Hematopoietic multipotent progenitor cell (in vitro differentiated cells): ENCODE measurements around the gene MMRN2. TPM values are rescaled to one million over a fixed set of nuclear protein-coding genes. Genes with fewer than 3 reads are reported as not detected.
A peak's percentile ranks its signal among the peaks of the same experiment; 100 is the strongest.

Experiments
- DNase-seq, 3 donors: peaks; one replicate each; pipeline ENCODE4 v3.0.0-alpha.2; 2011 to 2015; ENCODE audit warnings: low read depth in 2 of 3, low spot score in 2 of 3
- total RNA-seq: library from RNA; depleted of rRNA; stranded (reverse); fragments of >200 nt; gene quantifications from one replicate; pipeline ENCODE4 v1.2.3, GENCODE V29; 2012

Gene MMRN2
- total RNA-seq, 1 donor, result 0.27 TPM

- no peak for DNase-seq
These were observed 13.0 kb upstream of the MMRN2 start for GRCh38 chr10:86970162-86970981.

- no peak for DNase-seq
These were observed 12.1 kb upstream of the MMRN2 start for GRCh38 chr10:86969421-86970041.

- DNase-seq, result no peak
These were observed 11.6 kb upstream of the MMRN2 start for GRCh38 chr10:86968994-86969355.

- DNase-seq, result no peak
These were observed 11.0 kb upstream of the MMRN2 start, which contains the start of gene ADIRF for GRCh38 chr10:86968271-86968993. TSS of gene ADIRF (plus strand) at chr10:86968482. CDS start at chr10:86968545, 63 bp downstream.

- DNase-seq, result no peak
These were observed 10.1 kb upstream of the MMRN2 start for GRCh38 chr10:86967481-86967941.

GRCh38 chr10:86965986-86966654 is 8.7 kb upstream of the MMRN2 start:
- peak in 1 of 3 donors; percentile 23 for DNase-seq

GRCh38 chr10:86964847-86965190 is 7.4 kb upstream of the MMRN2 start:
- DNase-seq, result no peak

GRCh38 chr10:86964061-86964846 is 6.8 kb upstream of the MMRN2 start:
- DNase-seq, result no peak

- DNase-seq, result no peak
These were observed 6.0 kb upstream of the MMRN2 start for GRCh38 chr10:86963341-86963919.

GRCh38 chr10:86962981-86963310 is 5.5 kb upstream of the MMRN2 start:
- DNase-seq, result no peak

- peak in 1 of 3 donors; percentile 34 for DNase-seq
These were observed 4.9 kb upstream of the MMRN2 start for GRCh38 chr10:86962136-86962980.

- DNase-seq, result no peak
These were observed 4.2 kb upstream of the MMRN2 start for GRCh38 chr10:86961481-86962091.

- DNase-seq, result no peak
These were observed 3.5 kb upstream of the MMRN2 start for GRCh38 chr10:86960863-86961434.

GRCh38 chr10:86960003-86960862 is 2.8 kb upstream of the MMRN2 start:
- DNase-seq, result peak in 2 of 3 donors; percentile 36 to 47

GRCh38 chr10:86959737-86960002 is 2.3 kb upstream of the MMRN2 start:
- no peak for DNase-seq

GRCh38 chr10:86958901-86959736 is 1.7 kb upstream of the MMRN2 start:
- no peak for DNase-seq
